ENCODE data around the gene VAV2.
"Not testable (repeated sequence)": the region's sequence is repeated elsewhere in the genome, so short reads cannot be mapped to it uniquely, and the experiment has no call there.

VAV2 gene

DNA sequence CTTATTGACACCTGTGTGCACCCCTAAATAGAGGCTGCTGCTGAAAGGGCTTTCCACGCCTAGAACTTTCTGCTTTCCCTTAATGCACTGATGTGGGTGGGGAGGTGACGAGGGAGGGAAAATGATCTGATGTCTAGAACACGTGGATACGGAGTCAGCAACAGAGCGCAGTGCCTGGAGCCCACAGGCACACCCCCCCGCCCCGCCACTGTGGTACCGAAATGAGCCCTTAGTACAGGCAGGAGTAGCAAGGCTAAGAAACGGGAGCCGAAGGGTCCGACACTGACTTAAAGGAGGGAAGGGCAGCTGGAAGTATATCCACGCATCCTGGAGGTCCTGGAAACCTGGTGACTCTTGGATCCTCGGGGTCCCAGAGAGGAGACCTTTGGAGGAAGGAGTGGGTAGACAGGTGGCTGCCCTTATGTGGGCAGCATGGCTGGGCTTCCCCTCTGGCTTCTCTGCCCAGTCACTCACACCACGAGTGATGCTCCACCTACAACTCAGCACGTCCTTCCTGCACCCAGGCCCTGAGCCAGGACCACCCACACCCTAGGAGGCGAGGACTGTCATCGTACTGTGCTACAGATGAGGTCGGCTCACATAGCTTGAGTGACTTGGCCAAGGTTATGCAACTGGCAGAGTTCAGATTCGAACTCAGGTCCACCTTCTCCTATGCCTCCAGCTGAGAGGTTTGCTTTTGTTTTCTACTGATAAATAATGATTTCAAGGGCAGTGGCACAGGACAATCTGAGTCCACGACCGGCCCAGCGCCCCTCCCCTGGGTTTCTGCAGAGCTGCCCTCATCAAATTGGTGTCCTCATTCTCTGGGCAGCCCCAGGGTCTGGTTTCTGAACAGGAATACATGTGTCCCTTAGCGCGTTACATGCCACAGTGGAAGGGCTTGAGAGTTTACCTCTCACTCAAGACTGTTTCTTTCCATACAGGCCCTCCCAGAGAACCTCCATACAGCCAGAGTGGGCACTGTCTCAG, 4.7 kb upstream of the VAV2 start:
- DNase-seq, result peak; percentile 12

DNA sequence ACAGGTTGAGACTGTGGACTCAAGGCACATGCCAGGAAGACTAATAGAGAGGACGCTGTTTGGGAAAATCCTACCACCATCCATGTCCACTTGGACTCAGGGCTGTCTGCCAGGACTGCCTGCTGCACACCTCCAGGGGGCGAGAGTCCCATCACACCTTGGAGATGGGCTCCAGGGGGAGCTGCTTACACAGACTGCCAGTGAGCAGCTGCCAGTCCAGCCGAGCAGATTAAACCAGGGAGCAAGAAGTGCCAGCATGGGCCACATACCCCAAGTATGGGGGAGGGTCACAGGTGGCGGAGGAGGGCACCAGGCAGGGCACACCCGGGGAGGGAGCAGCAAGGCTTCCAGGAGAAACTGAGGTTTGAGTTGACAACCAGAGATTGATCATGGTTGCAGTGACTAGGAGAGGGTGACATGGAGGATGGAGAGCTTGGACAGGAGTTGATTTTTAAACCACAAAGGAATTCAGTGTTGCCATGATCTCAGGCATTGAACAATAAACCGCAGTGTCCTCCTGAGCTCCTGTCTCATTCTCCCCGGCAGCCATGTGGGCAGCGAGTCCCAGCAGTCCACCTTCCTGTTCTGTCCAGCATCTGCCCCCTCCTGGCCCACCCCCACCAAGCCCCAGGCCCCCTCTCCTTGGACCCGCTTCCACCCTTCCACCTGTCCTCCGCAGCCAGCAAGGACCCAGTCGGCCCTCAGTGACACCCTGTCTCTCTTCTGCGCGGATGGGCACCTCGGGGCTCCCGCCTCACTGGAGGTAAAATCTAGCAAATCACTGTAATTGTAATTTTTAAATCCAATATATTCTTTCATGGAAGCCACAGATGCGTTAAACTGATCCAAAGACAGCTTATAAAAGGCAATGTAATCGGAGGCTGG, 3.1 kb upstream of the VAV2 start:
- DNase-seq, result peak; percentile 25

DNA sequence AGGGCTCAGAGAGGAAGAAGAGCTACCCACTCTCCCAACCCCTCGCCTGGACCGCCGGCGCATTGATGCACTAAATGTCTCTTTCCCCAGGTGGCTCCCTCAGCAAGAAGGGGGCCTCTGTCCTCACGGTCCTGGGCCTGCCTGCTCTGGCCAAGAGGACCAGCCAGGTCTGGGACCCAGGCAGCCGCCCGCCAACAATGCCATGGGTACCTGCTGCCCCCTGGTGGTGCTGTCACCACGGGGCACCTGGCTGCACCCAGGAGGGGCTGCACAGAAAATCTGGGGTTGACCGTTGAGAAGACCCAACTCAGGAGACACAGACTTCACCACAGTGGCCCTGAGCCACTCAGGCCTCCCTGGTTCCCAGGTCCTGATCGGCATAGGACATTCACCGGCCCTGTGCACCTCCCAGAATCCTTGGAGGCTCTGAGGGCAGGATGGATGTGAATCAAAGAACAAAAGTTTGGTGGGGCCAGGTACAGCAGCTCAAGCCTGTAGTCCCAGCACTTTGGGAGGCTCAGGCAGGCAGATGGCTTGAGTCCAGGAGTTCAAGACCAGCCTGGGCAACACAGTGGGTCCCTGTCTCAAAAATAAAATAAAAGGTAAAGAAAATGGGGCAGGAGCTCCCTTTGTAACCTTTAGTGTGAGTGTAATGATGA, 2.4 kb upstream of the VAV2 start:
- peak; percentile 87 for DNase-seq

DNA sequence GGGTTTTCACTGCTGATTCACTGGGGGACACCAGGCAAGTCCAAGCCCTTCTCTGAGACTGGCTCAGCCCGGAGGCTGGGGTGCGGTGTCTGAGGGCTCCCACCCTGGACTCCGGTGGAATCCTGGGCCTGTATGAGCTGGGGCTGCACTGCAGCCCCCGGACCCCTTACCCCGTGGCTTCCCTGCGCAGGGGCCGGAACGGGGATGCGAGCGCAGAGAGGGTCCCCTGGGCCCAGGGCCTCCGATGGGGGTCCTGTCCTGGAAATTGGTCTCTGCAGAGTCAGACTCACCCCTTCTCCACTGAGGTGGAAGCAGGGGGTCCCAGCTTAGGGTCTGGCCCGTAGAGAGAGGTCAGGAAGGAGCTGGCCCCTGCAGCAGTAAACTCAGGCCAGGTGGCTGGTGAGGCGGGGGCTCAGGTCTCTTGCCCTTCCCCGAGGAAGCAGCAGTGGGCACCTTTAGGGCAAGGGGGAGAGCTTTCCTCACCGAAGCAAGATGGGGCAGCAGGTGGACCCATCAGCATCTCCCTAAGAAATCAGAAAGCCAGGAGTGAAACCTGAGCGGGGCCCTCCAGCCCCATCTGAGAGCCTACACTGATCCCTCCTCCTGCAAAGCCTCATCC, 1.6 kb upstream of the VAV2 start:
- DNase-seq, result no peak

DNA sequence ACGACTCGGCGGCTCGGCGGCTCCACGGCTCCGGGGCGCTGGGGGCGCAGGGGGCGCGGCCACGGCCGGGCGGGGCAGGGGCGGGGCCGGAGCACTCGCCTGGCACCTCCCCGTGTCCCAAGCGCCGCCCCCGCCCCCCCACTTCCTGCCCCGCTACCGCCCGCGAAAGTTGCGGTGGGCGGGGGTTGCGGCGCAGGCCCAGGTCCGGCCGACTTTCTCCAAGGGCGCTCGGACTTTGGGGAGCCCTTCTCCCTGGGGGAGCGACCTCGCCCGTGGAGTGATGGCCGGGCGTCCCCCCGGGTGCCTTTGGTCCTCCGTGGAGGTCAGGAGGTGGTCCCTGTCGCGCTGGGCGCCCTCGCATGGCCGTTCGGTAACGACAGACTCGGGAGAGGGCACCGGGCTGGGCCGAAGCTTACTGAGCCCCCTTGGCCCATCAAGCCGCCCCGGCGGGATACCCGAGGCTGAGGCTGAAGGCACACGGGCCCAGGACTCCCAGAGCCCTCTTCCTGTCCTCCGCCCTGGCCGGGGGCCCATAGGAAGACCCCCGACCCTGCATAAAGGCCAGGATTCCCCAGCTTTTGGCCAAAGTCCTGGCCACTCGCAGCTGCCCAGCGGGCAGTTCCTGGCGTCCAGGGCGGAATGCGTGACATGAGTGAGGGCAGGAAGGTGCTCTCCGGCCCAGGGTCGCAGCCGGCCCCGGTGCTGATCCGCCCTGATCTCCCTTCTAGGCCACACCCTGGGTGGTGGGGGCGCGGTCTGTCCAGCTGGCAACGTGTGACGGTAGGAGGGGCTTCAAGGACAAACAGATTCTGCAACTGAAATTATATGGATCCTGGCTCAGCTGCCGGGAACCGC, 883 bp upstream of the VAV2 start:
- peak; percentile 93 for DNase-seq

DNA sequence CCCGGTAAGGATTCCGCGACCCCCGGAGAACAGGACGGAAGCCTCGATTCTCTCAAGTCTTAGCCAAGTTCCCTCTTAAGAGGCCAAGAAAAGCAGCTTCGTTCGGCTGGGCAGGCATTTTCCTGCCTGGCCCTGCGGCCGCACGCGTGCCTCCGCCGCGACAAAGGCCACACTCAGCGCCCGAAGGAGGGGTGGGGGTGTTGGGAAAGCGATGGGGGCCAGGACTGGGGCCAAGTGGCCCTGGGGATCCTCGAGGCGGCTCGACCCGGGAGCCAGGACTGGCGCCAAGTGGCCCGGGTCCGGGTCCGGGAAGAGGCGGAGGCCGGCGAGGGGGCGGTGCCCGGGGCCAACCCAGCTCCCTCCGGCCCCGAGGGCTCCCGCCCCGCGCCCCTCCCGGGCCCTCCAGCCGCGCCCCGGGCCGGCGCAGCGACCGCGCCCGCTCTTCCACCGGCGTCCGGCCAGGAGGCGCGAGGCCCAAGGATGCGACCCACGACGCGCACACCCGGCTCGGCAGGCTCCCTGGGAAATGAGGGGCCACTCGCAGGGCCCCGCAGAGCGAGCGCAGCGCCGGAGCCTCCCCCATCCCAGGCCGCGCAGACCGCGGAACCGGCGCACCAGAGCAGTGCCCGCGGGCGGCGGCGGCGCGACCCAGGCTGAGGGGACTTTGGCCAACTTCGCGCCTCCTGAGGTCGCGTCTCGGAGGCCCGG, 756 bp downstream of the VAV2 start:
- DNase-seq, result peak; percentile 45

DNA sequence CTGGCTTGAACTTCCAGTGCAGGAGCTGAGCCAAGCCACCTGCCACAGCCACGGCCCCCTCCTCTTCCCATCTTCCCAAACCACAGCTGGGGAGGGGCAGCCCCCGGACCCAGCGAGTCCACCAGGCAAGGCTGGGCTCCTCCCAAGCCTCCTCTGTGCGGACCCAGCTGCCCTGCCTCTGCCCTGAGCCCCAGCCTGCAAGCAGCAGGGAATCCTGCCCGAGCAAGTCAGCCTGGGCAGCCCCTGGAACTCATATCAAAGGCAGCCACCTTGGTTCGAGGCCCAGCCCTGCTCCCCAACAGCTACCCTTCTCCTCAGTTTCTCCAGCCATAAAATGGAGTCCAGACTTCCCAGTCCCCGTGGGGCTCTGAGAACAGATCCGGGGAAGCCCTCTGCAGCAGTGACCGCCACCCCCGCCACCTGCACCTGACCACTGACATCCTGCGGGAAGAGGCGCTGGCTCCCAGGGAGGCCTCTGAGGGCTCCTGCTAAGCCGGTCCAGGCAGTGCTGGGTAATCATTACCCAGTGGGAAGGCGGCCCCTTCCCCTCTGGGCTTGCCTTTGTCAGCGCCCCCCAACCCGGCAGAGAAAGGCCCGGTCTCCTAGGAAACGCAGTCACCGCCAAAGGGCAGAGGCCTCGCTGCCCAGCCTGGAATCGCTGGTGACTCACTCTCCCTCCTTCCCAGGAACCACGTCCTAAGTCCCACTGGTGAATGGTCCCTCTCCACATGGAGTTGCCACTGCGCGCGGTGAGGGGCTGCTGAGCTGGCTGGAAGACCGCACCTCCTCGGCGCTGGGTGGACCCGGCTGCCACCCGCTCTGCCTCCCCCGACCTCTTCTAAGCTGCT, 1.5 kb downstream of the VAV2 start:
- peak; percentile 63 for DNase-seq

DNA sequence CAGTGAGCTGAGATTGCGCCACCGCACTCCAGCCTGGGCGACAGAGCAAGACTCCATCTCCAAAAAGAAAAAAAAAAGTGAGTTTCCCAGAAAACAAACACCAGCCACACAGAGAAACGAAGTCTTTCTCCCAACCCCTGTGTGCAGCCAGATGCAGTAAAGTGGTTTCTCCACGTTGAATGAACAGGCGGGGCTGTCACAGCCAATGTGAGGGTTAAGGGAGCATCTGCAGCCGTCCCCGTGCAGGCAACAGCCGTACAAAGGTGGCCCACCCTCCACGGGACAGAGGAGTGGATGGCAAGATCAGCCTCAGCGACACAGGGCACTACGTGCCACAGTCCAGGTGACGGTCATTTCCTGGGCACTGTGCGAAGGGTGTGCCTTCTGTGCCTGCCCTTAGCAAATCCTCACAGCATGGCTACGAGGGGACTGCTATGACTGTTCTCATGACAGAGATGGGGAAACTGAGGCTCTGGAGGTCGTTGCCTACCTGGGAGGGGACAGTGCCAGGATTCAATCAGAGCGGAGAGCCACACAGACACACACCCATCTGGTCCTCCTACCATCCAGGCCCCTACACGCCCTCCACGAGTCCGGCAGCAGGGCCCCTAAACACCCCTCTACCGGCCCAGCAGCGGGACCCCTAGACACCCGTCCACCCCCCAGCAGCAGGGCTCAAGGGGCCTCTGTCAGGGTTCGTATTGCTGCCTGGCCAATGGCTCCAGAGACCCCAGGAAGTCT, 2.3 kb downstream of the VAV2 start:
- peak; percentile 15 for DNase-seq

DNA sequence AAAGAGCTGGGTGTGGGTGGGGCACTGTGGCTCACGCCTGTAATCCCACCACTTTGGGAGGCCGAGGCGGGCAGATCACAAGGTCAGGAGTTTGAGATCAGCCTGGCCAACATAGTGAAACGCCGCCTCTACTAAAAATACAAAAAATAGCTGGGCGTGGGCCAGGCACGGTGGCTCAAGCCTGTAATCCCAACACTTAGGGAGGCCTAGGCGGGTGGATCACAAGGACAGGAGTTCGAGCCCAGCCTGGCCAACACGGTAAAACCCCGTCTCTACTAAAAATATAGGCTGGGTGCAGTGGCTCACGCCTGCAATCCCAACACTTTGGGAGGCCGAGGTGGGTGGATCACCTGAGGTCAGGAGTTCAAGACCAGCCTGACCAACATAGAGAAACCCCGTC, 3.4 kb downstream of the VAV2 start:
- DNase-seq, result not testable (repeated sequence)

DNA sequence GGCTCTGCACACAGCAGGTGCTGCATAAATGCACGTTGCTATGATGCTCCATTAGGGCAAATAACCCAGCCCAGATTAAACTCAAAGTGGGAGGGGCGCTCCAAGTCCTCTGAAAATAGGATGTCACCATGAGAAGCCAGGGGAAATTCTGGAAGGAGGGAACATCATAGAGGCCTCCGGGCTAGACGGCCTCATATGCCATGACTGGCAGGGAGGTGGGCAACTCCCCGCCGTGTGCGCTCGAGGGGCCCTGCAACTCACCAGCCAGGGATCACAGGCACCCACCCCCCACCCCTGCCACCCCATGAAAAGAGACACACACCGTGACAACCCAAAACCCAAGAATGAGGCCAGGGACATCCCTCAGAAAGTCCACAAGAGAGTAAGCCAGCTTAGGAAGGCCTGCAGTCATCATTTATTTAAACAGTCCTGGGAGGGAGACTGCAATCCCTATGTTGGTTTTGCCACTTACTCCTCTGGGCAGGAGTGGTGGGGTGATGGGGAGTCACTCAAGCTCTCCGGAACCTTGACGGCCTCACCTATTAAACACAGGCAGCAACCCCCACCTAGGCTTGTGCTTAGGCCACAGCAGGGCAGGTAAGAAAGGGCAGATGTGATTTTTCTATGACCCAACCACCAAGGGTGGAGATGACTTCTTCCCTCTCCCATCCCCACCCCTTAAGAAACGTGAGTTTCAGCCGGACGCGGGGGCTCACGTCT, 4.0 kb downstream of the VAV2 start:
- DNase-seq, result no peak

DNA sequence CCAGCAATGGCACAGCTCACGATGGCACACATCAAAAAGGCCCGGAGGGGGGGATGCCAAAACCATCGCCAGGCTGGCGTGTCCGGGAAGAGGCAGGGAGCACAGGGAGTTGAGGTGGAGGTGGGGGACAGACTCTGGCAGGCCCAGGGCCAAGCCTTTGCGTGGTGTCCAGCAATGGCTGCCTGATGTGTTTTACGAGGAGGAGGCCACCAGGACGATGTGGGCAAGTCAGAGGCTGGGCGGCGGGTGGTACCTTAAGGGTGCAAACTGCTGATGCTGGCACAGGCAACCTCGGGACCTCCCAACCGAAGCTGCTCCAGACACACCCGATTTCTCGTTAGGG, 4.7 kb downstream of the VAV2 start:
- DNase-seq, result peak; percentile 12

DNA sequence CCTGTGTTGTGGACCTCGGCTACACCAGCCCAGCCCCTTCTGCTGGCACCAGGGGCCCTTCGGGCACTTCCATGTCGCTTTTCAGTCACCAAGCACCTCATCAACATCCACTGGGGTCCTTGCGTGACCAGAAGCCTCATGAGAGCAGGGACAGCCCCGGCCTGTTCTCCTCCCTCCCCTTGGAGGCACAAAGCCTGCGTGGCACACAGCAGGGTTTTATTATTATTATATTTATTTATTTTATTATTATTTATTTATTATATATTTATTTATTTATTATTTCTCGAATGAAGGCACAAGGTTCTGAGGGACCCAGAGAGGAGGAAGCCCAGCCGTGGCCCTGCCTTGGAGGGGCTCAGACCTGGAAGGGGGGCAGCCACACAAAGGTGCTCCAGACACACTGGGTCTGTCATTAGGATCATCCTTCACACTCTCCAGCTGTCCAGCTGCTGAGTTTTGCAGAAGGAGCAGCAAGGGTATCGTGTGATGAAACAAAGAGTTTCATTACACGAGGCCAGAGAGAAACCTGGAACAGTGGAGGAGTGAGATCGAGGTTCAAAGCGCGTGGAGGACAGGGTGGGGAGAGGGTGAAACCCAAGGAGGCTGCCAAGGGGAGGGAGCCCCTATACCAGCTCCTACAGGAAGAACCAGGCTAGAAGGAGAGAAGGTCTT, 5.2 kb downstream of the VAV2 start:
- no peak for DNase-seq

DNA sequence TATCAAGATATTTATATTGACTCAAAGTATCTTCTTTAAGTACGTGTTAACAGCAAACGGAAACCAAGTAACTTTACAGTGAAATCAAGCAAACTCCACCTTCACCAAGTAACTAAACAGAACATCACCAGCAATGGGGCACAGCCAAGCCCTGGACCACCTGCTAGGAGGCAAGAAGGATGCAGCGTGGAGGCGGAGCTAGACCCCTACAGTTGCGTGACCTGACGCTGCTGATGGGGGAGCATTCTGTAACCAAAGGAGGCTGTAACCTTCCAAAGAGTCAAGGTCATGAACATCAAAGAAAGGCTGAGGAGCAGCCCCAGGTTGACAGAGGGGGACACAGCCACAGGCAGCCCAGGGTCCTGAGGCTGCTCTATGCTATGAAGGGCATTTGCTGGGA, 6.1 kb downstream of the VAV2 start:
- peak; percentile 8 for DNase-seq

DNA sequence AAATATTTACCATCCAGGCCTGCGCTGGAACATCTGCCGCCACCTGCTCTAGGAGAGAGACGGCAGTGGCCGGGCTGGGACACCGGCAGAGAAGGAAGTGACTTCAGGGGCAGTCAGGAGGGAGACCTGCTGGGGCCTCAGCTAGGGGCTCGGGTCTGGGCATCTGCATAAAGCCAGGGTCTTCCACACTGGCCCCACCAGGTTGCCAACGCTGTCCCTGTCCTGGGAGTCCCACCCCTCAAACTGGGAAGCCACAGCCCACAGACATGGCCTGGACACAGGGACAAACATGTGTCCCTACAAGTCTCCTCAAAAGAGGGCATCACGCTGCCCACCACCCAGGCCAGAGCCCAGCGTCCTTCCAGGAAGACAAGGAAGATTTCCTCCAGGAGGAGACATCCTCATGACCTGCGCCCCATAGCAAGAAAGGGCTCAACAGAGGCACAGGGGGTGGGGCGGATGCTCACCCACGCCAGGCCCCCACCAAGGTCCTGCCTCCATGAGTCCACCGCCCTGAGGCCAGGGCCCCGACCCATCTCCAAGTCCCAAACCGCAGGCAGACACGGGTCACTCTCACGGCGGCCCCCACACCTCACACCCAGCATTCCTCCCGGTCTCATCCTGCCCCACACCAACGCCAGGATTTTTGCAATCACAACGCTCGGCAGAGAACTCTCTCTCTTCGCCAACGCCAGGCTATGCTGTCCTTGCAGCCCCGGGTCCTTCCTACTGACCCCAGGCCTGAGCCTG, 9.0 kb downstream of the VAV2 start:
- DNase-seq, result peak; percentile 8

DNA sequence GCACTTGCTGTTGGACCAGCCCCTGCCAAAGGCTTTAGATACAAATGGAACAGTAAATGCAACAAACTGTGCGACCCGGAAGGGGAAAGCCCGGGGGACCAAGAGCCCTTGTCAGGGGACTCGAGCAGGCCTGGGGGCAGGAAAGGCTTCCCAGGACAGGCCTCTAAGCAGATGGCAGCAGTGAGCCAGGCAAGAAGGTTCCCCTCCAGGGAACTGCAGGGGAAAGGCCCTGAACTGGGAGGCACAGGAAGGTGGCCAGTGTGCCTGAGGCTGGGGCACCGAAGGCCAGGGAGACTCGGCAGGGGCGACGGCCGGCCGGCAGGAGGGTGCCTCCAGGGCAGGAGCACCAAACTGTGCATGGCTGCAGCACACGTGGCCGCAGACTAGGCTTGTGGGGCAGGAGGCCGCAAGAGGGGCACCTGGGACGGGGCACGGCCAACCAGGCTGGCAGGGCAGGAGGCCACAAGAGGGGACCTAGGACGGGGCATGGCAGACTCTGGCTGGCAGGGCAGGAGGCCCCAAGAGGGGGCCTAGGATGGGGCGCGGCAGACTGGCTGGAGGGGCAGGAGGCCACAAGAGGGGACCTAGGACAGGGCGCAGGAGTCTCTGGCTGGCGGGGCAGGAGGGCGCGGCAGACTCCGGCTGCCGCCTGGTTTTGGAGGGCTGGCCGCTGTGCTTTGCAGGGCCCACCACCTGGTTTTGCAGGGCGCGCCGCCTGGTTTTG, 10.0 kb downstream of the VAV2 start:
- peak; percentile 15 for DNase-seq

DNA sequence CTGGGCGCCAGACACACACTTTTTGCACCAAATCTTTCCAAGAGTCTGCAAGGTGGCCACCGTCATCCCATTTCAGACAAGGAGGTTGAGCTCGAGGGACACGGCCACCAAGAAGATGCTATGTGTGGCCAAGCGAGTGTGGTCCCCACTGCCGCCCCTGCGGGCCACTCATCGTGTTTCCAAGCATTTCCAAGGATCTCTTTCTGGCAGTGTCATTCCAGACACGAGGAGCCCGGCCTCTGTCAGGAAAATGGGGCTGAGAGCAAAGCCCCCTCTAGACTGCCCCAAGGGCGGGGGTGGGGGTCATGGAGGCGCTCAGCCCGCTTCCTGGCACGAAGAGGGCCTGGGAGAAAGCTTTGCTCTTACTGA, 10.6 kb downstream of the VAV2 start:
- DNase-seq, result peak; percentile 15
